Skeletal muscle satellite cell (primary cell): ENCODE results near the gene DNAJC13.
"Not testable (repeated sequence)": the region's sequence is repeated elsewhere in the genome, so short reads cannot be mapped to it uniquely, and the experiment has no call there.

Experiments used
- H3K27me3 ChIP-seq: 2 replicates; pipeline ENCODE4 v1.7.0; 2013; ENCODE audit warnings: low read length; ENCODE audit not compliant: control insufficient read depth, insufficient read depth
- H3K36me3 ChIP-seq: 2 replicates; pipeline ENCODE4 v1.7.0; 2013; ENCODE audit warnings: mild to moderate bottlenecking, control low read depth, low read length; ENCODE audit not compliant: insufficient read depth
- H3K4me1 ChIP-seq: 2 replicates; pipeline ENCODE4 v1.7.0; 2013; ENCODE audit warnings: low read length; ENCODE audit not compliant: control insufficient read depth, insufficient read depth
- H3K4me2 ChIP-seq: 2 replicates; pipeline ENCODE4 v1.7.0; 2013; ENCODE audit warnings: mild to moderate bottlenecking, low read length
- H3K4me3 ChIP-seq: 2 replicates; pipeline ENCODE4 v1.7.0; 2013; ENCODE audit warnings: low read length
- H3K9ac ChIP-seq: 2 replicates; pipeline ENCODE4 v1.7.0; 2013; ENCODE audit warnings: mild to moderate bottlenecking, low read depth, low read length, moderate library complexity
- H3K9me3 ChIP-seq: replicated peaks from 2 replicates; pipeline ENCODE4 v1.7.0; 2013; ENCODE audit warnings: mild to moderate bottlenecking, control low read depth, low read length

DNAJC13 gene

GRCh38 chr3:132392675-132393074 is 24.6 kb upstream of the DNAJC13 start:
- not testable (repeated sequence) for H3K4me3 ChIP-seq, H3K9me3 ChIP-seq, H3K9ac ChIP-seq, H3K36me3 ChIP-seq, H3K4me2 ChIP-seq, H3K27me3 ChIP-seq, H3K4me1 ChIP-seq

- Histone ChIP-seq H3K4me2 (no peak overlapping the region), H3K4me1 (no peaks in the 10 kb centered on the region), H3K9me3 (no peaks in the 10 kb centered on the region), H3K9ac (no peak overlapping the region), H3K27me3 (peaks cover 3% of the 10 kb centered on the region), H3K36me3 (no peaks in the 10 kb centered on the region), H3K4me3 (no peak overlapping the region)
Measured at GRCh38 chr3:132394320-132394719, 23.0 kb upstream of the DNAJC13 start.

GRCh38 chr3:132395126-132395525 is 22.2 kb upstream of the DNAJC13 start:
- H3K9me3 ChIP-seq, result no peaks in the 10 kb centered on the region
- H3K36me3 ChIP-seq, result no peaks in the 10 kb centered on the region
- no peak overlapping the region for H3K4me3 ChIP-seq
- H3K27me3 ChIP-seq, result no peaks in the 10 kb centered on the region
- H3K4me2 ChIP-seq, result no peak overlapping the region
- no peak overlapping the region for H3K9ac ChIP-seq
- no peaks in the 10 kb centered on the region for H3K4me1 ChIP-seq

GRCh38 chr3:132396255-132396654 is 21.0 kb upstream of the DNAJC13 start:
- peaks cover under 1% of the 10 kb centered on the region for H3K27me3 ChIP-seq
- H3K4me3 ChIP-seq, result no peak overlapping the region
- no peaks in the 10 kb centered on the region for H3K36me3 ChIP-seq
- no peak overlapping the region for H3K4me2 ChIP-seq
- no peaks in the 10 kb centered on the region for H3K4me1 ChIP-seq
- H3K9ac ChIP-seq, result no peak overlapping the region
- H3K9me3 ChIP-seq, result no peaks in the 10 kb centered on the region

- H3K27me3 ChIP-seq, H3K4me1 ChIP-seq, H3K9me3 ChIP-seq, H3K36me3 ChIP-seq, H3K4me3 ChIP-seq, H3K4me2 ChIP-seq, H3K9ac ChIP-seq: not testable (repeated sequence)
Measured at GRCh38 chr3:132396776-132397175, 20.5 kb upstream of the DNAJC13 start.

- Histone ChIP-seq H3K9me3 (no peaks in the 10 kb centered on the region), H3K4me3 (no peak overlapping the region), H3K4me1 (no peaks in the 10 kb centered on the region), H3K36me3 (no peaks in the 10 kb centered on the region), H3K4me2 (no peak overlapping the region), H3K27me3 (peaks cover 8% of the 10 kb centered on the region), H3K9ac (no peak overlapping the region)
Measured at GRCh38 chr3:132399054-132399929, 18.0 kb upstream of the DNAJC13 start.

GRCh38 chr3:132401255-132401654 is 16.0 kb upstream of the DNAJC13 start:
- Histone ChIP-seq H3K27me3 (peaks cover 8% of the 10 kb centered on the region), H3K9me3 (no peaks in the 10 kb centered on the region), H3K9ac (no peak overlapping the region), H3K4me2 (no peak overlapping the region), H3K36me3 (no peaks in the 10 kb centered on the region), H3K4me1 (no peaks in the 10 kb centered on the region), H3K4me3 (no peak overlapping the region)

GRCh38 chr3:132404276-132404675 is 13.0 kb upstream of the DNAJC13 start:
- peaks cover 11% of the 10 kb centered on the region for H3K27me3 ChIP-seq
- H3K4me2 ChIP-seq, result no peak overlapping the region
- no peaks in the 10 kb centered on the region for H3K9me3 ChIP-seq
- no peak overlapping the region for H3K9ac ChIP-seq
- no peaks in the 10 kb centered on the region for H3K36me3 ChIP-seq
- no peaks in the 10 kb centered on the region for H3K4me1 ChIP-seq
- H3K4me3 ChIP-seq, result no peak overlapping the region

- Histone ChIP-seq H3K27me3 (peaks cover 11% of the 10 kb centered on the region), H3K9ac (no peak overlapping the region), H3K9me3 (no peaks in the 10 kb centered on the region), H3K4me3 (no peak overlapping the region), H3K4me2 (no peak overlapping the region), H3K36me3 (no peaks in the 10 kb centered on the region), H3K4me1 (no peaks in the 10 kb centered on the region)
Measured at GRCh38 chr3:132405188-132405587, 12.1 kb upstream of the DNAJC13 start.

- no peak overlapping the region for H3K9ac ChIP-seq
- H3K36me3 ChIP-seq, result no peaks in the 10 kb centered on the region
- no peak overlapping the region for H3K4me3 ChIP-seq
- no peak overlapping the region for H3K4me2 ChIP-seq
- peaks cover 11% of the 10 kb centered on the region for H3K27me3 ChIP-seq
- no peaks in the 10 kb centered on the region for H3K4me1 ChIP-seq
- no peaks in the 10 kb centered on the region for H3K9me3 ChIP-seq
Measured at GRCh38 chr3:132405609-132406299, 11.5 kb upstream of the DNAJC13 start.

GRCh38 chr3:132406587-132406986 is 10.7 kb upstream of the DNAJC13 start:
- Histone ChIP-seq H3K4me2 (no peak overlapping the region), H3K27me3 (peaks cover 7% of the 10 kb centered on the region), H3K9me3 (no peaks in the 10 kb centered on the region), H3K9ac (no peak overlapping the region), H3K4me3 (no peak overlapping the region), H3K4me1 (no peaks in the 10 kb centered on the region), H3K36me3 (no peaks in the 10 kb centered on the region)

GRCh38 chr3:132407025-132407424 is 10.3 kb upstream of the DNAJC13 start:
- Histone ChIP-seq H3K4me3 (no peak overlapping the region), H3K4me2 (no peak overlapping the region), H3K36me3 (no peaks in the 10 kb centered on the region), H3K9me3 (no peaks in the 10 kb centered on the region), H3K9ac (no peak overlapping the region), H3K4me1 (no peaks in the 10 kb centered on the region), H3K27me3 (peaks cover 6% of the 10 kb centered on the region)
